Karpas-422 (cell line): Measurements from ENCODE around the gene AGMO. TPM values are rescaled to one million over a fixed set of nuclear protein-coding genes. Genes with fewer than 3 reads are reported as not detected.

Experiments used
- DNase-seq: peaks from one replicate; pipeline ENCODE4 v3.0.0-alpha.2; 2015
- H2AFZ ChIP-seq: fragments of 200-600 bp; sonication (generic); 2 replicates; pipeline ENCODE4 v1.6.1; 2014; ENCODE audit warnings: antibody characterized with exemption, low read length, mixed read lengths
- H3K27ac ChIP-seq: fragments of 200-600 bp; sonication (generic); 2 replicates; pipeline ENCODE4 v1.5.1; 2014; ENCODE audit warnings: mild to moderate bottlenecking, low read length, moderate library complexity
- H3K27me3 ChIP-seq: fragments of 200-600 bp; sonication (generic); 2 replicates; pipeline ENCODE4 v1.6.1; 2014; ENCODE audit warnings: low read length, mixed read lengths
- H3K36me3 ChIP-seq: fragments of 200-600 bp; sonication (generic); 2 replicates; pipeline ENCODE4 v1.6.1; 2014; ENCODE audit warnings: low read length, mixed read lengths; ENCODE audit not compliant: insufficient read depth
- H3K4me1 ChIP-seq: fragments of 200-600 bp; sonication (generic); 2 replicates; pipeline ENCODE4 v1.6.1; 2014; ENCODE audit warnings: mild to moderate bottlenecking, low read length, mixed read lengths
- H3K4me2 ChIP-seq: fragments of 200-600 bp; sonication (generic); 2 replicates; pipeline ENCODE4 v1.6.1; 2014; ENCODE audit warnings: low read length, low read depth, mild to moderate bottlenecking; ENCODE audit not compliant: poor library complexity, severe bottlenecking
- H3K4me3 ChIP-seq: fragments of 200-600 bp; sonication (generic); 2 replicates; pipeline ENCODE4 v1.5.1; 2014; ENCODE audit warnings: mild to moderate bottlenecking, antibody characterized with exemption, low read length, mixed read lengths
- H3K79me2 ChIP-seq: fragments of 200-600 bp; sonication (generic); 2 replicates; pipeline ENCODE4 v1.6.1; 2014; ENCODE audit warnings: mild to moderate bottlenecking, low read length, mixed read lengths
- H3K9ac ChIP-seq: fragments of 200-600 bp; sonication (generic); 2 replicates; pipeline ENCODE4 v1.6.0; 2014; ENCODE audit warnings: low read length
- H3K9me2 ChIP-seq: fragments of 200-600 bp; sonication (generic), shearing (Covaris generic); replicated peaks from 2 replicates; pipeline ENCODE4 v1.6.0; 2014; ENCODE audit warnings: mild to moderate bottlenecking, low read length, moderate library complexity; ENCODE audit not compliant: insufficient read depth
- H3K9me3 ChIP-seq: fragments of 300-700, 200-600 bp; sonication (generic); 2 replicates; pipeline ENCODE4 v1.6.1; 2014; ENCODE audit warnings: low read length, mixed read lengths
- H4K20me1 ChIP-seq: fragments of 200-600 bp; sonication (generic); 2 replicates; pipeline ENCODE4 v1.6.1; 2014; ENCODE audit warnings: mild to moderate bottlenecking, antibody characterized with exemption, low read length, low read depth; ENCODE audit not compliant: insufficient read depth
- total RNA-seq: library from RNA; depleted of rRNA; stranded (reverse); fragments of >200 nt; shearing (Covaris generic); gene quantifications from 2 replicates; pipeline ENCODE4 v1.2.3, GENCODE V29; 2014; ENCODE audit warnings: low replicate concordance

AGMO gene
- total RNA-seq, 1 experiment from 2014 or later: not detected

GRCh38 chr7:15481132-15481531 is 80.7 kb downstream of the AGMO start:
- no peak overlapping the region for H3K27ac ChIP-seq
- H3K79me2 ChIP-seq: no peaks in the 10 kb centered on the region
- no peak for DNase-seq
- H3K36me3 ChIP-seq: no peaks in the 10 kb centered on the region
- H3K9me2 ChIP-seq: 0 out of 2 replicates have a peak, but pooled peaks cover 2% of the 10 kb centered on the region
- no peaks in the 10 kb centered on the region for H3K27me3 ChIP-seq
- no peak overlapping the region for H3K9ac ChIP-seq
- no peaks in the 10 kb centered on the region for H4K20me1 ChIP-seq
- H3K9me3 ChIP-seq: 0 out of 2 replicates have a peak, but pooled peaks cover 2% of the 10 kb centered on the region
- no peaks in the 10 kb centered on the region for H3K4me1 ChIP-seq
- no peak overlapping the region for H3K4me2 ChIP-seq
- no peak overlapping the region for H3K4me3 ChIP-seq
- no peak overlapping the region for H2AFZ ChIP-seq

DNA sequence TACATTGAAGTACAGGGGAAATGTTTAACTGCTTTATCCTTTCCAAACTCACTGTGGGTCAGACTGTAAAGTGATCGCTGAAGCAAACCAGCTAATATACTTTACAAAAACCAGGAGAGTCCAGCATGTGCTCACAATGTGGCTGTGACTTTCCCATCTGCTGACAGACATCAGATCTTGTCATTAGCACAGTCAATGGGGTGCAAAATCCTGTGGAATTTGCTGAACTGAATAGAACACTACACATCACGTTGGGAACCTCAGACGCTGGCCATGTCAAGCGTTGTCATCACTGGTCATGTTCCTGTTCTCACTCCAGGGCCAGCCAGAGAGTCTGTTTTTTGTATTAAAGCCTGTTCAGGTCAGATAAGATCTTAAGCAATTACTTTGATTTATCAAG is 83.4 kb downstream of the AGMO start:
- no peak overlapping the region for H2AFZ ChIP-seq
- no peaks in the 10 kb centered on the region for H3K36me3 ChIP-seq
- H3K27ac ChIP-seq: no peak overlapping the region
- H3K4me2 ChIP-seq: no peak overlapping the region
- no peak for DNase-seq
- H3K27me3 ChIP-seq: no peaks in the 10 kb centered on the region
- H3K9me3 ChIP-seq: 0 out of 2 replicates have a peak, but pooled peaks cover 2% of the 10 kb centered on the region
- H4K20me1 ChIP-seq: no peaks in the 10 kb centered on the region
- H3K4me3 ChIP-seq: no peak overlapping the region
- no peaks in the 10 kb centered on the region for H3K4me1 ChIP-seq
- H3K9ac ChIP-seq: no peak overlapping the region
- H3K9me2 ChIP-seq: 0 out of 2 replicates have a peak, but pooled peaks cover 2% of the 10 kb centered on the region
- H3K79me2 ChIP-seq: no peaks in the 10 kb centered on the region

DNA sequence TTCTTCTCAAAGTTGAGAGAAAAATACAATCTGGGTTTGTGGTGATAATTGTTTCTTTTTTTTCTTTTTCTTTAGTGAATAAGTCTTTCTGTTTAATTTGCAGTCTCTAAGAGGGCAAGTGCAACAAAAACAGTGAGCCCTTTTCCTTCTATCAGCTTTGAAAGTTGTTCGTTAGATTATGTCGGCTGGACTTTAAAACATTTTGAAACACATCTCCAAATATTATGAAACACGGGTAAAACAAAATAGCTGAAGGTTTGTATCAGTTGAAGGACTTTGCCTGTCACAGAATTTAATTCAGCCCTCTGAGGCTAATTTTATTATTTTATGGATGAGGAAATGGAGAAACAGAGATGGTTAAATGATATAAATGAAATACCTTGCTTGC is 85.3 kb downstream of the AGMO start:
- H3K27me3 ChIP-seq: no peaks in the 10 kb centered on the region
- 0 out of 2 replicates have a peak, but pooled peaks cover 2% of the 10 kb centered on the region for H3K9me2 ChIP-seq
- H3K4me1 ChIP-seq: no peaks in the 10 kb centered on the region
- H4K20me1 ChIP-seq: no peaks in the 10 kb centered on the region
- H2AFZ ChIP-seq: no peak overlapping the region
- no peaks in the 10 kb centered on the region for H3K36me3 ChIP-seq
- no peak overlapping the region for H3K9ac ChIP-seq
- no peaks in the 10 kb centered on the region for H3K79me2 ChIP-seq
- 0 out of 2 replicates have a peak, but pooled peaks cover 2% of the 10 kb centered on the region for H3K9me3 ChIP-seq
- no peak overlapping the region for H3K4me3 ChIP-seq
- no peak overlapping the region for H3K4me2 ChIP-seq
- no peak for DNase-seq
- no peak overlapping the region for H3K27ac ChIP-seq

- Histone ChIP-seq H2AFZ (no peak overlapping the region), H3K9me2 (0 out of 2 replicates have a peak, but pooled peaks cover 2% of the 10 kb centered on the region), H3K4me3 (no peak overlapping the region), H3K4me2 (no peak overlapping the region), H3K9ac (no peak overlapping the region), H3K27me3 (no peaks in the 10 kb centered on the region), H3K79me2 (no peaks in the 10 kb centered on the region), H3K4me1 (no peaks in the 10 kb centered on the region), H4K20me1 (no peaks in the 10 kb centered on the region), H3K36me3 (no peaks in the 10 kb centered on the region), H3K27ac (no peak overlapping the region), H3K9me3 (peaks cover 2% of the 10 kb centered on the region; the same call in 1 of the 2 replicates)
- DNase-seq: no peak
These were observed 85.8 kb downstream of the AGMO start for GRCh38 chr7:15475808-15476530.

GRCh38 chr7:15471669-15471950 is 90.2 kb downstream of the AGMO start:
- DNase-seq: no peak
- no peak overlapping the region for H3K4me2 ChIP-seq

DNA sequence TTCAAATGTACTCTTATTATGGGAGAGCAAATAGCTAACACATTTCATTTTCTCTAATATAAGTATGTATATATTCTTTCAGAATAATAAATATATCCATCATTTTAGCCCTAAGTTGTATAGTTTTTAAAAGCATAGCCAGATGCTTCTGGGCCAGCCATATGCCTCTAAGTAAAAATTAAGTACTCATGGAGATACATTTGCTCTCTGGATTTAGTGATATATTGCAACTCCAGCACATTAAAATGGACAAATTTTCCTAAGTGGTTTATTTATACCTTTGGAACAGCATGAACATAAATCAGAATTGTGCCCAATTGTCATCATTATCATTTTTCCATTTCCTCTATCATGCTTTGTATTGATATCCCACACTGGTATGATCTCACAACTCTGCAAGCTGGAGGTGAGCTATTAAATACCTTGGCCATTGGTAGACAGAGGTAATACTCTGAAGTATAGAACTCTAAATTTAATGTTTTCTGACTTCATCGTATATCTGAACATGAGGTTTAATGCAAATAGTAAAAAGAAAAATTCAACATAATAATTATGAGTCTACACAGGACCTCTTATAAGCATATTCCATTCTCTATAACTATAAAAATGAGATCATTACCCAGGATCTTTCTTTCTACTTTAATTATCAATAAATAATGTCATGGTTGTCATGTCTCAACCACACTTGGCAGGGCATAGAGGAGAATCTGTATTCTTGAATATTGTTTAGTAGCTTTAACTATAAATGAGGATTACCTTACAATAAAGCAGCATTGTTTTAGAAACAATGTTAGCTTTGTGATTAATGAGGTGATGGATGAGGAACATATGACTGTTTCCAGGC is 90.8 kb downstream of the AGMO start:
- DNase-seq: no peak
- no peak overlapping the region for H3K27ac ChIP-seq
- H3K9me2 ChIP-seq: no peaks in the 10 kb centered on the region
- no peaks in the 10 kb centered on the region for H3K27me3 ChIP-seq
- H4K20me1 ChIP-seq: no peaks in the 10 kb centered on the region
- no peak overlapping the region for H3K9ac ChIP-seq
- no peaks in the 10 kb centered on the region for H3K36me3 ChIP-seq
- H2AFZ ChIP-seq: no peak overlapping the region
- no peak overlapping the region for H3K4me3 ChIP-seq
- H3K79me2 ChIP-seq: no peaks in the 10 kb centered on the region
- no peak overlapping the region for H3K4me2 ChIP-seq
- H3K9me3 ChIP-seq: peaks cover 2% of the 10 kb centered on the region; the same call in 1 of the 2 replicates
- no peaks in the 10 kb centered on the region for H3K4me1 ChIP-seq

More at GRCh38 chr7:15471669-15471950, 90.2 kb downstream of the AGMO start:
- no peaks in the 10 kb centered on the region for H3K36me3 ChIP-seq
- no peak overlapping the region for H3K9ac ChIP-seq
- H3K27ac ChIP-seq: no peak overlapping the region
- H3K9me2 ChIP-seq: no peaks in the 10 kb centered on the region
- H3K4me3 ChIP-seq: no peak overlapping the region
- H3K27me3 ChIP-seq: no peaks in the 10 kb centered on the region
- H3K4me1 ChIP-seq: no peaks in the 10 kb centered on the region
- no peaks in the 10 kb centered on the region for H3K79me2 ChIP-seq
- H4K20me1 ChIP-seq: no peaks in the 10 kb centered on the region
- H2AFZ ChIP-seq: no peak overlapping the region
- H3K9me3 ChIP-seq: peaks cover 5% of the 10 kb centered on the region; the same call in 1 of the 2 replicates

DNA sequence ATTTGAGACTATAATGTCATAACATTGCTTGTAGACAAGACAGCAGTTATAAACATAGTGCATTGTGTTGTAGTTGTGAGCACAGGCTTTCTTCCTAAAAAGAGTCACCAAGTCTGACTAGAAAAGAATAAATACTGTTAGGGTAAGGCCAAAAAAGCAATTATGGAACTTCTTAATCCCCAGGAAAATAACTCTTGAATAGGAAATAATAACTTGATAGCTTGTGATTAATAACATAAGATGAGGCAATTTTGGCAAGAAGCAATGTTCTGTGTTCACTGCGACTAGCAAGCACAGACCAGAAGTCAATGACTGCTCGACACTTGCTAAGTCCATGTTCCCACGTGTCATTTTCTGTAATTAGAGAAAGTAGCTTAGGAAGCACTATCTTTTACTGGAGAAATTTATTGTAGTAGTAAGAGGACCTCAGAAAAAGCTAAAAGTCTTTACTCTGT is 97.1 kb downstream of the AGMO start:
- no peak overlapping the region for H3K27ac ChIP-seq
- H4K20me1 ChIP-seq: no peaks in the 10 kb centered on the region
- H3K79me2 ChIP-seq: no peaks in the 10 kb centered on the region
- H3K9me2 ChIP-seq: no peaks in the 10 kb centered on the region
- H3K27me3 ChIP-seq: no peaks in the 10 kb centered on the region
- H3K9ac ChIP-seq: no peak overlapping the region
- no peak overlapping the region for H2AFZ ChIP-seq
- no peak overlapping the region for H3K4me3 ChIP-seq
- no peaks in the 10 kb centered on the region for H3K36me3 ChIP-seq
- no peak for DNase-seq
- no peaks in the 10 kb centered on the region for H3K4me1 ChIP-seq
- H3K9me3 ChIP-seq: peaks cover 2% of the 10 kb centered on the region; the same call in 1 of the 2 replicates
- H3K4me2 ChIP-seq: no peak overlapping the region
